ENCODE data around the gene SUSD6.

- TF ChIP-seq CTCF (IDR thresholded peaks at IDR 0.05; ENCODE audit: poor library complexity) (no peak), EZH2phosphoT487 (IDR thresholded peaks at IDR 0.05; ENCODE audit: low read depth, severe bottlenecking, unreplicated experiment) (no peak), EZH2 (IDR thresholded peaks at IDR 0.05; ENCODE audit: borderline replicate concordance) (no peak)
These were observed 29.2 kb upstream of the SUSD6 start for GRCh38 chr14:69582212-69582611.
